ENCODE measurements around the gene UBE2N.

DNA sequence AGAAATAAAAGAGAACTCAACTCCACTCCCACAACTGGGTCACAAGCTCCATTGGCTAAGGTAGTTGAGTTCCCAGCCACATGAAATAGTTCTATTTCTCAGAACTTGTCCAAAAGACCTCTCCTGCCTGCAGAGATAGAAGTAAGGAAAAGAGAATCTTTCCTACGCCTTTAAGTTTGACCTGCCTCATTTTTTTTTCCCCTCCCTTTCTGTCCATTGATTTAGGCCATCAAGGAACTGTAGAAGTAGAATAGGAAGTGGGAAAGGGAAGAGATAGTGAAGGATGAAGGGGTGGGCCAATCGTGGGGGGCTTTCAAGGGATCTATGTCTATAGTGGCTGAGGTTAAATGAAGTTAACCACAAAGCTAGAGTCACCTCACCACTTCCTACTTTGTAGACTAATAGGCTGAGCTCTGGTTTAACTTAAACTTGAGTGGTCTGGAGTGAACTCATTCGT, 77.9 kb downstream of the UBE2N start:
- no peak for TF ChIP-seq BHLHE40 (IDR thresholded peaks at IDR 0.05; ENCODE audit: borderline replicate concordance in 1 of 2, low read depth in 2 of 2, low read length in 1 of 2)
- no peak for TF ChIP-seq TAF1 (IDR thresholded peaks at IDR 0.05; ENCODE audit: borderline replicate concordance, low read depth, low read length)
- TF ChIP-seq ZNF384 (IDR thresholded peaks at IDR 0.05; ENCODE audit: borderline replicate concordance, low read depth, low read length): no peak
- TF ChIP-seq E2F4 (IDR thresholded peaks at IDR 0.05; ENCODE audit: low read depth, low read length): no peak
- TF ChIP-seq POLR2AphosphoS5 (IDR thresholded peaks at IDR 0.05; ENCODE audit: low read length): no peak
- TF ChIP-seq CTCF (IDR thresholded peaks at IDR 0.05 in 2 of 3, conservative IDR thresholded peaks at IDR 0.05 in 1 of 3; ENCODE audit: control insufficient read depth in 2 of 3, extremely low read depth in 1 of 3, insufficient read depth in 1 of 3, low read depth in 3 of 3, low read length in 3 of 3): no peak
- TF ChIP-seq ZNF24 (IDR thresholded peaks at IDR 0.05): peak; percentile 27; the same call in 1 of the 2 replicates
